Ureter (tissue), 1 donor: ENCODE data around the gene RASA3. TPM values are rescaled to one million over a fixed set of nuclear protein-coding genes. Genes with fewer than 3 reads are reported as not detected.

ENCODE experiments used
- DNase-seq: peaks from one replicate; pipeline ENCODE4 v3.0.0-alpha.2; 2020; ENCODE audit warnings: low spot score
- total RNA-seq: library from RNA; stranded (reverse); gene quantifications from one replicate; pipeline ENCODE4 v1.2.4, GENCODE V29; 2023
- donor health status: DM: yes; HTN: yes; CAD: no.

RASA3 gene
- total RNA-seq, 1 donor from 2014 or later = 22.4 TPM

- DNase-seq = peak; percentile 78
These were observed 161.5 kb downstream of the RASA3 start for GRCh38 chr13:113970810-113971470.

GRCh38 chr13:113969973-113970611 lies 162.3 kb downstream of the RASA3 start:
- peak; percentile 64 for DNase-seq

GRCh38 chr13:113969311-113969972 lies 163.0 kb downstream of the RASA3 start:
- peak; percentile 38 for DNase-seq

DNA sequence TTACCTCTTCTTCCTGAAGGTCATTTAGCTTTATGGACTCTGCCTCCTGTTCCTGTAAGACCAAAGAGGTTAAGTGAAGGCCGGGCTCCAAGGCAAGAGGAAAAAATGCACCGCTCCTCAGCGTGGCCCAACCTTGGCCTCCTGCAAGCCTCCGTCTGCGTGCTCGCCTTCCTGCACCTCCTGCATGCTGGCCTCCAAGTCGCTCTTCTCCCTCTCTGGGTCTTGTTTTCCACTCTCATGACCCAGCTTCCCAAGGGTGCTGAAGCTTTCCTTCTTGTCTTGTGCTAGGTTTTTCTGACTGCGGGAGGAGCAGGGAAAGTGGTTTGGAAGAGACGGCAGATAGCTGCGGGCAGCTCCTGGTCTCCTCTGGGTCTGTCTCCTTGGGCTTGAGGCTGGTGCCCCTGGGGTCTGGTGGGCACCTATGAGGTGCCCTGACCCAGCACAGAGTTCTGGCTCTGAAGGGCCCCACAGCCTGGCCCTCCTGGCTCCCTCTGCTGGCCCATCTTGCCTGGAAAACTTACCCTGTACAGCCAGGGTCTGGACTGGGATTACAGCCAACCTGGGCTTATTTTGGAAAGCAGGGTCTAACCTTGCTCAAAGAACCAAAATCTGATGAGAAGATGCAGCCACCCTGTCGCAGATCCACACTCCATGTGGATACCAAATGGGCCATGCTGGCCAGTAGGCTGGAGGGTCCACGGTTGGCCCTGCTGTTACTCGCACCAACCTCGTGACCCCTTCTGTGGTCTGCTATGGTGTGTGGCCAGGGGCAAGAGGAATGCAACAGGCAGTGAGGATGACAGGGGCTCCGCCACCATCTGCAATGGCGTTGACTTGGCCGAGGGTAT lies 163.7 kb downstream of the RASA3 start:
- no peak for DNase-seq

DNA sequence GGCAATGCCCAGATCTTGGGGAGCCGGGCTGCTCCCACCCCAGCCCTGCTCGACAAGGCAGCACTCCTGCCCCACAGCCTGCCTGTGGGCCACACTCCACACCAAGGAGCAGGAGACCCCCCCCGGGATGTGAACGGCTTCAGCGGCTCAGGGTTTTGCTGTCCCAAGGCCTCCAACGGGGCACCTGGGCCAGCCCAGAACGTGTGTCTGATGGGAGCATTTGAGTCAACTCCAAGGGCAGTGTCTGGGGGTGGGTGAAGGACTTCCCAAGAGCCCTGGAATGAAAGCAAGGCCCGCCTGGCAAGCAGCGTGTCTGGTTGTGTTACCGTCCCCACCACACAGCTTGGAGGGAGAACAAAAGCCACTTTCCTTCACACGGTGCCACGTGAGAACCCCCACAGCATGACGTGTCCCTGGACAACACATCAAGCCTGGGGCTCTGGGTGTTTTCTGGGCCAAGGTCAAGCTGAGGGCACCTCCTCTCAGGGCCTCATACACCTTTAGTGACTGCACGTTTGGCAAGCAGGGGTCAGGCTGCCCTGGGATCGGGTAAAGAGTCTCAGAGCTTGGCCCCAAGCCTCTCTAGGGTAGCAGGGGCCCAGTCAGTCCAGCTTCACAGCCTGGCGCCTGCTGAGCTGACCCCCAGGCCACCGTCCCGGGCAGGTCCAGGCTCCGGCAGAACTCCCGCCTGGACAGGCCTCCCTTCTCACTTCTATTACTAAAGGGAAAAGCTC lies 164.5 kb downstream of the RASA3 start:
- no peak for DNase-seq

DNA sequence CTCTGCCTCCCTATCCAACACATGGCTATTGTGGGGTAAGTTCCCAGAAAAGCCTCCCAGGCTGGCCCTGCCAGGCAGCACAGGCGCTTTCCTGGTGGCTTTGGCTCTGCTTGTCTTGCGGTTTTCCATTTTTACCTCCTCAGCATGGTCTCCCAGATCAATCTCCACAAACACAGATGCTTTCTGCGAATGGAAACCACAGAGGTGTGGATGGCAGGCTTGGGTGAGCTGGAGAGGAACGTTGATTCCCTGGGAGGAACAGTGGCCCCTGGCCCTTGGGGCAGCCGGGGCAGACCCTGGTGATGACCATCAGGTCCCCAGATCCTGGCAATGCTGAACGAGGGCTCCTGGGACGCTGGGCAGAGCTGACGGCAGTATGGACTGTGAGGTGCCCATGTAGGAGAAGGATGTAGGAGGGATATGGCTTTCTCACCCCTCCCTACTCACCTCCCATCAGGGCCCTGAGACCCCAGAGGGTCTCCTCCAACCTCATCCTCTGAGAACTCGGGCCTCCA lies 165.2 kb downstream of the RASA3 start:
- DNase-seq = no peak

GRCh38 chr13:113965968-113966884 lies 166.2 kb downstream of the RASA3 start:
- DNase-seq = no peak

- no peak for DNase-seq
These were observed 167.0 kb downstream of the RASA3 start for GRCh38 chr13:113965383-113965874.

DNA sequence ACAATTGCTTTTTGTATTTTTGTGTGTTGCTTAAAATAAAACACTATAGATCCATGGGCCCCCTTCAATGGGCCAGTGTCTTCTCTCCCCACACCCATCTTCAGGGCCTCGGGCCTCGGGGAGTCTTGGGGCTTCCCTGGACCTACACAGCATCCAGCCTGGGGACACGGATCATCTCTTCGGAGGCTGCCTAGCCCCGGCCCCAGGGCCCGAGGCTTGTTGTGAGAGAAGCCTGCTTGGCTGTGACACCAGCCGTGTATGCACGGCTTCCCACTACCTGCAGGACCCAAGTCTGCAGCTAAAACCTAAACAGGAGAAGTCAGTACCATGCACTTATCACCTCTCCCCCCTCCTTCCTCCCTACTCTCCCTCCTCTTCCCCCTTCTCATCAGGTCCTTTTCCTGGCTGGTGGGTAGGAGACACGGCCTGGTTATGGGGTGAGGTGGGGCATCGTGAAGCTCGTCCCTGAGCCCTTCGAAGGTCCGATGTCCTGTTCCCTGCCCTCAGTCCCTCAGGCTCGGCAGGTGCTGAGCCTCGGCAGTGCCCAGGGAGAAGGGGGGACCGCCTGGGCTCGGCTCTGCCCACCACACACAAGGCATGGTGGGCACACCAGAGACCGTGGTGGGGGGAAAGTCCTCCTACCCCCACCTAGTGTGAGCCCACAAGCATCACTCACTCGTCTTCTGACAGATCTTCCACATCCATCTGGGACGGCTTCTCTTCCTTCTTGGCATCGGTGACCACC lies 168.0 kb downstream of the RASA3 start:
- no peak for DNase-seq

DNA sequence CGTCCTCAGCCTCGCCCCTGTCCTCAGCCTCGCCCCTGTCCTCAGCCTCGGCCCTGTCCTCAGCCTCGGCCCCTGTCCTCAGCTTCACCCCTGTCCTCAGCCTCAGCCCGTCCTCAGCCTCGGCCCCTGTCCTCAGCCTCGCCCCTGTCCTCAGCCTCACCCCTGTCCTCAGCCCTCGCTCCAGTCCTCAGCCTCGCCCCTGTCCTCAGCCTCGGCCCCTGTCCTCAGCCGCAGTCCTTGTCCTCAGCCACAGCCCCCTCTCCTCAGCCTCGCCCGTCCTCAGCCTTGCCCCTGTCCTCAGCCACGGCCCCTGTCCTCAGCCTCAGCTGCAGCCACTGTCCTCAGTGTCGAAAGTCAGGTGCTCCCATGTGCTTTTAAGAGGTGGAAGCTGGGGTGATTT lies 169.0 kb downstream of the RASA3 start:
- no peak for DNase-seq

GRCh38 chr13:113962975-113963374 lies 169.4 kb downstream of the RASA3 start:
- no peak for DNase-seq

GRCh38 chr13:113962386-113962785 lies 170.0 kb downstream of the RASA3 start:
- no peak for DNase-seq

DNA sequence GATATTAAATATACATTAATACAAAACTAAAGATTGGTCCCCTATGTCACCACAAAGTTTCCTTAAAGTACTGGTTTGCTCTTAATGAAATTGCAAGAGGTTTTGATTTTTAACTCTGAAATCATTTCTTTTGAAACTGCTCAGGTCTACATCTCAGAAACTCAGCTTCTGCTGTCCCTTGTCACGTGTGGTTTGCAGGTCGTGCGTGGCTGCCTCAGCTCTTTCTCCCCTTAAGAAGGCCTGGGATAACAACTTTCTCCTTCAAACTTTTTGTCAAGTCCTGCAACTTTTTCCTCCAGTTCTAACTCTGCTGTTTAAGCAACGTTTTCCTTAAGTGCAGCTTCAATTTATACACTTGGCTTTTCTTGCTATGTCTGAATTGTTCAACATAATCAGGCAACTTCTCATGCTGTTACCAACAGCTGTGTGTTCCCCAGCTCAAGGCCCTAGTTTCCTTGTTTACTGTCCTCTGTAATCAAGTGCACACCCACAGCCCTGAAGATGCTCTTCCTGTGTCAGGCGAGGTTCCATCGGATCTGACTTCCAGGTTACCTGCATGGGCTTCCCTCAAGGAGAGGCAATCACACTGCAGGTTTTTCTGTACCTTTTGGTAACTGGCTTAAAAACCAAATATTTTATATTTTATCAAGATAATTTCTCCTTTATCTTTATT lies 172.0 kb downstream of the RASA3 start:
- DNase-seq = no peak

DNA sequence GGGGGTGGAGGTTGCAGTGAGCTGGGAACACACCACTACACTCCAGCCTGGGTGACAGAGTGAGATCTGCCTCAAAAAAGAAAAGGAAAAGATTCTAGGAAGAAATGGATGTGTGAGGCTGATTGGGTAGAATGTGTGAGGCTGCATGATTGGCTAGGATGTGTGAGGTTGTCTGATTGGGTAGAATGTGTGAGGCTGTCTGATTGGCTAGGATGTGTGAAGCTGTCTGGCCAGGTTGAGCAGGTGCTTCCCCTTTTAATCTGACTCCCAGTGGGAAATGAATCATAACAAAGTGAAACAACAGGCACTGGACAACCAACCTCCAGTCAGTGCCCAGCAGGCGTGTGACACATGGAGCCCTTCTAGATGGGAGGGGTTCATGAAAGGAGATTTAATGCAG lies 173.2 kb downstream of the RASA3 start:
- DNase-seq = no peak

DNA sequence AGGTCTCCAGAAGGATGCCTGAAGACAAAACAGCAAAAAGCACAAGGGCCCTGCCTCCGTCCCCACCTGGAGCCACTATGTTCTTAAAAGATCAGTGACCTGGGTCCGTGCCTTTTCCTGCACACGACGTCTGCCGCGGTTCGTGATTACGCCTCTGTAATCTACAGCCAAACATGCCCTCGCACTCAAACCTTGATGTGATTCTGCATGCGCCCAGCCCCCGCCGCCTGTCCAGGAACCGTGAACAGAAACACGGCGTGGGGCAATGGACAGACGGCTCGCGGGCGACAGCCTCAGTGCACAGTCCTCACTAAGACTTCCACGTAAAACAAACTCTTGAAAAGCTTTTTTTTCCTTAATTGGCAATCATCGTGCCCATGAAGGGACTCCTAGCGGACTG lies 174.1 kb downstream of the RASA3 start:
- no peak for DNase-seq

DNA sequence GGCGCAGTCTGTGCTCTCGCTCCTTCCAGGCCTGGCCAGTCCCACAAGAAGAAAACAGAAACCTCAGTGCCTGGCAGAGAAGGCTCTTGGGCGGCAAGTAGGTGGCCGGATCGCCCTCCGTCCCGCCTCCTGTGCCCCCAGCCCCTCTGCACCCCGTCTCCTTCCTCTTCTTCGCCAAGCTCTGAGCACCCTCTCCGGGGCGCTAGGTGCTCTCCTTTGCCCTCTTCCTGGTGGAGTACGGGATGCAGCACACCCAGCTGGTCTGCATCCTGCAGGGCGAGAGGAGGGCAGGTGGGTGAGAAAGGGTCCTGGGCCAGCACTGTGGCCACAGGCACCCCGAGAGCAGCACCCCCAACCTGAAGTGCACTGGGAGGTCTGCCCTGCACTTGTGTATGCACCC lies 175.9 kb downstream of the RASA3 start:
- no peak for DNase-seq

- no peak for DNase-seq
These were observed 176.7 kb downstream of the RASA3 start for GRCh38 chr13:113955691-113956090.

GRCh38 chr13:113955235-113955634 lies 177.2 kb downstream of the RASA3 start:
- DNase-seq = no peak
